ENCODE results near the gene RLN1.
"Not testable (repeated sequence)": the region's sequence is repeated elsewhere in the genome, so short reads cannot be mapped to it uniquely, and the experiment has no call there.

Gene RLN1

GRCh38 chr9:5321058-5321457, 18.6 kb downstream of the RLN1 start:
- DNase-seq (ENCODE audit: extremely low read depth, low read depth): no peak
- TF ChIP-seq CTCF (IDR thresholded peaks at IDR 0.05; ENCODE audit: low read depth, low read length, missing control alignments): no peak
- H3K4me3 ChIP-seq (replicated peaks; ENCODE audit: low read depth, low read length): no peak overlapping the region

GRCh38 chr9:5316406-5316805, 23.3 kb downstream of the RLN1 start:
- not testable (repeated sequence) for H3K4me3 ChIP-seq (replicated peaks; ENCODE audit: low read depth, low read length); DNase-seq (ENCODE audit: extremely low read depth, low read depth)

- no peak overlapping the region for H3K4me3 ChIP-seq (replicated peaks; ENCODE audit: low read depth, low read length)
- TF ChIP-seq CTCF (IDR thresholded peaks at IDR 0.05; ENCODE audit: low read depth, low read length, missing control alignments): no peak
- DNase-seq (ENCODE audit: extremely low read depth, low read depth): no peak
These were observed 24.3 kb downstream of the RLN1 start for GRCh38 chr9:5315187-5315923.

- DNase-seq (ENCODE audit: extremely low read depth, low read depth): no peak
- no peak for TF ChIP-seq CTCF (IDR thresholded peaks at IDR 0.05; ENCODE audit: low read depth, low read length, missing control alignments)
- H3K4me3 ChIP-seq (replicated peaks; ENCODE audit: low read depth, low read length): no peak overlapping the region
These were observed 28.8 kb downstream of the RLN1 start for GRCh38 chr9:5310851-5311250.

GRCh38 chr9:5305741-5306140, 33.9 kb downstream of the RLN1 start:
- H3K4me3 ChIP-seq (replicated peaks; ENCODE audit: low read depth, low read length): no peak overlapping the region
- no peak for DNase-seq (ENCODE audit: extremely low read depth, low read depth)
- TF ChIP-seq CTCF (IDR thresholded peaks at IDR 0.05; ENCODE audit: low read depth, low read length, missing control alignments): no peak

- not testable (repeated sequence) for DNase-seq (ENCODE audit: extremely low read depth, low read depth); H3K4me3 ChIP-seq (replicated peaks; ENCODE audit: low read depth, low read length)
These were observed 35.6 kb downstream of the RLN1 start, which contains the start of gene RLN2 for GRCh38 chr9:5303840-5304795. TSS of gene RLN2 (minus strand) at chr9:5304716. CDS start at chr9:5304580, 136 bp downstream.

GRCh38 chr9:5301544-5301943, 38.1 kb downstream of the RLN1 start:
- TF ChIP-seq CTCF (IDR thresholded peaks at IDR 0.05; ENCODE audit: low read depth, low read length, missing control alignments): no peak
- DNase-seq (ENCODE audit: extremely low read depth, low read depth): no peak
- no peak overlapping the region for H3K4me3 ChIP-seq (replicated peaks; ENCODE audit: low read depth, low read length)

Measured in HFF-Myc (cell line).